Hepatocyte (in vitro differentiated cells): ENCODE measurements around the gene LMTK2. TPM values are rescaled to one million over a fixed set of nuclear protein-coding genes. Genes with fewer than 3 reads are reported as not detected.

Experiments used
- DNase-seq: peaks from one replicate; pipeline ENCODE4 v3.0.0-alpha.2; 2016; ENCODE audit warnings: low spot score
- H2AFZ ChIP-seq: fragments of 200-600 bp; sonication (generic); 2 replicates; pipeline ENCODE4 v1.6.0; 2016; ENCODE audit warnings: antibody characterized with exemption, mild to moderate bottlenecking
- H3K27ac ChIP-seq: fragments of 200-600 bp; sonication (generic); 2 replicates; pipeline ENCODE4 v1.5.1; 2016; ENCODE audit warnings: mild to moderate bottlenecking
- H3K27me3 ChIP-seq: fragments of 200-600 bp; sonication (generic); 2 replicates; pipeline ENCODE4 v1.6.1; 2016
- H3K36me3 ChIP-seq: fragments of 200-600 bp; sonication (generic); replicated peaks from 2 replicates; pipeline ENCODE4 v1.5.1; 2016; ENCODE audit warnings: low read depth; ENCODE audit not compliant: insufficient read depth
- H3K4me1 ChIP-seq: fragments of 200-600 bp; sonication (generic); 2 replicates; pipeline ENCODE4 v1.5.1; 2016; ENCODE audit warnings: mild to moderate bottlenecking, moderate library complexity; ENCODE audit not compliant: insufficient read depth
- H3K4me2 ChIP-seq: fragments of 200-600 bp; sonication (generic); 2 replicates; pipeline ENCODE4 v1.6.0; 2016
- H3K4me3 ChIP-seq: fragments of 200-600 bp; sonication (generic); 2 replicates; pipeline ENCODE4 v1.5.1; 2016; ENCODE audit warnings: mild to moderate bottlenecking
- H3K79me2 ChIP-seq: fragments of 200-600 bp; sonication (generic); 2 replicates; pipeline ENCODE4 v1.6.0; 2017; ENCODE audit warnings: mild to moderate bottlenecking
- H3K9me2 ChIP-seq: fragments of 200-600 bp; sonication (generic); replicated peaks from 2 replicates; pipeline ENCODE4 v1.6.0; 2017; ENCODE audit warnings: mild to moderate bottlenecking; ENCODE audit not compliant: insufficient read depth
- H3K9me3 ChIP-seq: fragments of 200-600 bp; sonication (generic); 2 replicates; pipeline ENCODE4 v1.5.1; 2016; ENCODE audit warnings: low read depth, mild to moderate bottlenecking
- H4K20me1 ChIP-seq: fragments of 200-600 bp; sonication (generic); 2 replicates; pipeline ENCODE4 v1.6.0; 2016; ENCODE audit warnings: mild to moderate bottlenecking; ENCODE audit not compliant: insufficient read depth, poor library complexity, severe bottlenecking
- EZH2 ChIP-seq: fragments of 200-600 bp; sonication (generic); IDR thresholded peaks from 2 replicates; pipeline ENCODE4 v1.6.1; 2016; ENCODE audit warnings: antibody characterized with exemption, mild to moderate bottlenecking, borderline replicate concordance
- EZH2phosphoT487 ChIP-seq: fragments of 200-600 bp; sonication (generic); IDR thresholded peaks from one replicate; pipeline ENCODE4 v1.6.1; 2018; ENCODE audit warnings: antibody characterized with exemption, mild to moderate bottlenecking, low read depth, moderate library complexity; ENCODE audit not compliant: unreplicated experiment, severe bottlenecking
- WGBS: methylation state at CpG from one replicate; pipeline ENCODE4 v1.1.6; 2016; ENCODE audit warnings: low lambda C conversion rate; ENCODE audit errors: missing lambda C conversion rate; 5-methylcytosine and 5-hydroxymethylcytosine counted together
- polyA plus RNA-seq: library from polyadenylated mRNA; unstranded; fragments of >200 nt; fragmentation: Nextera tagmentation; extraction: Ambion mirVana; gene quantifications from 2 replicates; pipeline ENCODE4 v1.2.1, GENCODE V29; 2016
- total RNA-seq: library from RNA; depleted of rRNA; stranded (reverse); fragments of >200 nt; gene quantifications from 2 replicates; pipeline ENCODE4 v1.2.3, GENCODE V29; 2014
- TF ChIP-seq, protein P1 (sequence below): fragments of 200-600 bp; sonication (generic); IDR thresholded peaks from 2 replicates; pipeline ENCODE4 v1.5.1; 2016; ENCODE audit warnings: antibody characterized with exemption, mild to moderate bottlenecking; ENCODE audit not compliant: poor library complexity

The LMTK2 gene
- total and polyA plus RNA-seq, 2 experiments from 2014 or later = 5.0 to 13.1 TPM

GRCh38 chr7:98175260-98175940 is 68.7 kb downstream of the LMTK2 start:
- H3K27me3 ChIP-seq = no peaks in the 10 kb centered on the region
- WGBS = 80% methylated on average over 8 of the region's 8 CpGs
- H3K4me2 ChIP-seq = peak overlapping the region; percentile 9
- H3K36me3 ChIP-seq = no peaks in the 10 kb centered on the region
- no peak overlapping the region for H2AFZ ChIP-seq
- H3K27ac ChIP-seq = peak overlapping the region; percentile 31
- no peaks in the 10 kb centered on the region for H3K79me2 ChIP-seq
- TF ChIP-seq, protein P1, sequence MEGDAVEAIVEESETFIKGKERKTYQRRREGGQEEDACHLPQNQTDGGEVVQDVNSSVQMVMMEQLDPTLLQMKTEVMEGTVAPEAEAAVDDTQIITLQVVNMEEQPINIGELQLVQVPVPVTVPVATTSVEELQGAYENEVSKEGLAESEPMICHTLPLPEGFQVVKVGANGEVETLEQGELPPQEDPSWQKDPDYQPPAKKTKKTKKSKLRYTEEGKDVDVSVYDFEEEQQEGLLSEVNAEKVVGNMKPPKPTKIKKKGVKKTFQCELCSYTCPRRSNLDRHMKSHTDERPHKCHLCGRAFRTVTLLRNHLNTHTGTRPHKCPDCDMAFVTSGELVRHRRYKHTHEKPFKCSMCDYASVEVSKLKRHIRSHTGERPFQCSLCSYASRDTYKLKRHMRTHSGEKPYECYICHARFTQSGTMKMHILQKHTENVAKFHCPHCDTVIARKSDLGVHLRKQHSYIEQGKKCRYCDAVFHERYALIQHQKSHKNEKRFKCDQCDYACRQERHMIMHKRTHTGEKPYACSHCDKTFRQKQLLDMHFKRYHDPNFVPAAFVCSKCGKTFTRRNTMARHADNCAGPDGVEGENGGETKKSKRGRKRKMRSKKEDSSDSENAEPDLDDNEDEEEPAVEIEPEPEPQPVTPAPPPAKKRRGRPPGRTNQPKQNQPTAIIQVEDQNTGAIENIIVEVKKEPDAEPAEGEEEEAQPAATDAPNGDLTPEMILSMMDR = no peak
- TF ChIP-seq EZH2 = no peak
- no peak for TF ChIP-seq EZH2phosphoT487
- no peak overlapping the region for H3K4me3 ChIP-seq
- H3K4me1 ChIP-seq = peaks cover 18% of the 10 kb centered on the region
- no peak for DNase-seq
- no peaks in the 10 kb centered on the region for H3K9me2 ChIP-seq
- H4K20me1 ChIP-seq = no peaks in the 10 kb centered on the region
- H3K9me3 ChIP-seq = no peaks in the 10 kb centered on the region

- H3K27me3 ChIP-seq = no peaks in the 10 kb centered on the region
- WGBS = 84% methylated on average over 6 of the region's 6 CpGs
Observed at GRCh38 chr7:98177553-98177952, 70.9 kb downstream of the LMTK2 start.

GRCh38 chr7:98178321-98178720 is 71.7 kb downstream of the LMTK2 start:
- no peak overlapping the region for H3K4me2 ChIP-seq

More at GRCh38 chr7:98177553-98177952, 70.9 kb downstream of the LMTK2 start:
- Histone ChIP-seq H2AFZ (no peak overlapping the region), H3K9me2 (no peaks in the 10 kb centered on the region), H3K36me3 (no peaks in the 10 kb centered on the region), H3K4me1 (peaks cover 14% of the 10 kb centered on the region), H3K9me3 (no peaks in the 10 kb centered on the region), H3K4me2 (no peak overlapping the region), H3K79me2 (no peaks in the 10 kb centered on the region), H3K27ac (no peak overlapping the region), H3K4me3 (no peak overlapping the region), H4K20me1 (no peaks in the 10 kb centered on the region)
- TF ChIP-seq EZH2phosphoT487 (no peak), EZH2 (no peak)
- TF ChIP-seq, protein P1 = no peak
- no peak for DNase-seq

More at GRCh38 chr7:98178321-98178720, 71.7 kb downstream of the LMTK2 start:
- Histone ChIP-seq H3K4me3 (no peak overlapping the region), H3K27me3 (no peaks in the 10 kb centered on the region), H3K79me2 (no peaks in the 10 kb centered on the region), H4K20me1 (no peaks in the 10 kb centered on the region), H3K9me2 (no peaks in the 10 kb centered on the region), H3K27ac (no peak overlapping the region), H3K36me3 (no peaks in the 10 kb centered on the region), H3K4me1 (peaks cover 11% of the 10 kb centered on the region), H3K9me3 (no peaks in the 10 kb centered on the region), H2AFZ (no peak overlapping the region)
- WGBS = 86% methylated on average over 16 of the region's 16 CpGs
- TF ChIP-seq EZH2phosphoT487 = no peak
- TF ChIP-seq EZH2 = no peak
- TF ChIP-seq, protein P1 = no peak
- no peak for DNase-seq
